ENCODE data around the gene ANGPTL4.
"Not testable (repeated sequence)": the region's sequence is repeated elsewhere in the genome, so short reads cannot be mapped to it uniquely, and the experiment has no call there.

DNA sequence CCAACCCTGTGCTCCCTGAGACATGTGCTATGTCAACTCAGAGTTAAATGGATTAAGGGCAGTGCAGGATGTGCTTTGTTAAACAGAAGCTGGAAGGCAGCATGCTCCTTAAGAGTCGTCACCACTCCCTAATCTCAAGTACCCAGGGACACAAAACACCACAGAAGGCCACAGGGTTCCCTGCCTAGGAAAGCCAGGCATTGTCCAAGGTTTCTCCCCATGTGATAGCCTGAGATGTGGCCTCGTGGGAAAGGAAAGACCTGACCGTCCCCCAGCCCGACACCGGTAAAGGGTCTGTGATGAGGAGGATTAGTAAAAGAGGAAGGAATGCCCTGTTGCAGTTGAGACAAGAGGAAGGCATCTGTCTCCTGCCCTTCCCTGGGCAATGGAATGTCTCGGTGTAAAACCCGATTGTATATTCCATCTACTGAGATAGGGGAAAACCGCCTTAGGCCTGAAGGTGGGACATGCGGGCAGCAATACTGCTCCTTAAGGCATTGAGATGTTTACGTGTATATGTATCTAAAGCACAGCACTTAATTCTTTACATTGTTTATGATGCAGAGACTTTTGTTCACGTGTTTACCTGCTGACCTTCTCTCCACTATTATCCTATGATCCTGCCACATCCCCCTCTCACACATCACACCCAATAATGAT, 48.8 kb upstream of the ANGPTL4 start:
- not testable (repeated sequence) for TF ChIP-seq POLR2A (IDR thresholded peaks at IDR 0.05; ENCODE audit: insufficient read depth in 1 of 2, low read depth in 2 of 2, low read length in 2 of 2); ZNF274 (CRISPR knock-in tag; IDR thresholded peaks at IDR 0.05); TCF12 (IDR thresholded peaks at IDR 0.05); TCF12 (CRISPR knock-in tag; IDR thresholded peaks at IDR 0.05); ZNF530 (CRISPR knock-in tag; IDR thresholded peaks at IDR 0.05; ENCODE audit: low read depth); FOXA1 (IDR thresholded peaks at IDR 0.05); FOXA1 (CRISPR knock-in tag; IDR thresholded peaks at IDR 0.05); BCL6 (CRISPR knock-in tag; IDR thresholded peaks at IDR 0.05); ZNF317 (CRISPR knock-in tag; IDR thresholded peaks at IDR 0.05)
- TF ChIP-seq, protein P1, sequence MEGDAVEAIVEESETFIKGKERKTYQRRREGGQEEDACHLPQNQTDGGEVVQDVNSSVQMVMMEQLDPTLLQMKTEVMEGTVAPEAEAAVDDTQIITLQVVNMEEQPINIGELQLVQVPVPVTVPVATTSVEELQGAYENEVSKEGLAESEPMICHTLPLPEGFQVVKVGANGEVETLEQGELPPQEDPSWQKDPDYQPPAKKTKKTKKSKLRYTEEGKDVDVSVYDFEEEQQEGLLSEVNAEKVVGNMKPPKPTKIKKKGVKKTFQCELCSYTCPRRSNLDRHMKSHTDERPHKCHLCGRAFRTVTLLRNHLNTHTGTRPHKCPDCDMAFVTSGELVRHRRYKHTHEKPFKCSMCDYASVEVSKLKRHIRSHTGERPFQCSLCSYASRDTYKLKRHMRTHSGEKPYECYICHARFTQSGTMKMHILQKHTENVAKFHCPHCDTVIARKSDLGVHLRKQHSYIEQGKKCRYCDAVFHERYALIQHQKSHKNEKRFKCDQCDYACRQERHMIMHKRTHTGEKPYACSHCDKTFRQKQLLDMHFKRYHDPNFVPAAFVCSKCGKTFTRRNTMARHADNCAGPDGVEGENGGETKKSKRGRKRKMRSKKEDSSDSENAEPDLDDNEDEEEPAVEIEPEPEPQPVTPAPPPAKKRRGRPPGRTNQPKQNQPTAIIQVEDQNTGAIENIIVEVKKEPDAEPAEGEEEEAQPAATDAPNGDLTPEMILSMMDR (CRISPR knock-in tag; IDR thresholded peaks at IDR 0.05), result not testable (repeated sequence)
